ENCODE data around the gene ISOC1. TPM values are rescaled to one million over a fixed set of nuclear protein-coding genes. Genes with fewer than 3 reads are reported as not detected.

The ISOC1 gene
- total and polyA plus RNA-seq, 12 donors, result 30.4 to 102 (median 78.9) TPM

DNA sequence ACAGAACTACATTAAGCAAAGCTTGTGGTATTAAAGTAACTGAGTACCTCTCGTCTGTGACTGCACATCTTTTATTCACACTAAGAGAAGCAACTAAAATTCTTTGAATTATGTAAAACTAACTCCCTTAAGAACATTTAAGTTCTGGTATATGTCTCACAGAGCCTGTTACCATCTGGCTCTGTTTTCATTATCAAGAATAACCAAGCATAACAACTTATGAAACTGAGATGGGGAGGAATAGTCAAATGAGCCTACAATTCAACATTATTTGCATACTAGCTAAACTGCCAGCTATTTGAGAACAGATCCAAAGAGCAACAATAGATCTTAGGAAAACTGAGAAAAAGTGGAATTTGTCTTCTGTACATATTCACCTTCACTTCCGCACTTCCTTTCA is 25.3 kb upstream of the ISOC1 start:
- no peaks in the 10 kb centered on the region for H3K4me1 ChIP-seq
- H3K4me3 ChIP-seq, result no peak overlapping the region
- WGBS, 2 donors, result 93 to 94% methylated on average over 2 of the region's 2 CpGs
- ATAC-seq (no peak), DNase-seq (no peak)
- no peak overlapping the region for H3K27ac ChIP-seq
- no peaks in the 10 kb centered on the region for H3K27me3 ChIP-seq
- intact Hi-C loops (cut with DNase I), result no loop called here
- TF ChIP-seq, protein P1, sequence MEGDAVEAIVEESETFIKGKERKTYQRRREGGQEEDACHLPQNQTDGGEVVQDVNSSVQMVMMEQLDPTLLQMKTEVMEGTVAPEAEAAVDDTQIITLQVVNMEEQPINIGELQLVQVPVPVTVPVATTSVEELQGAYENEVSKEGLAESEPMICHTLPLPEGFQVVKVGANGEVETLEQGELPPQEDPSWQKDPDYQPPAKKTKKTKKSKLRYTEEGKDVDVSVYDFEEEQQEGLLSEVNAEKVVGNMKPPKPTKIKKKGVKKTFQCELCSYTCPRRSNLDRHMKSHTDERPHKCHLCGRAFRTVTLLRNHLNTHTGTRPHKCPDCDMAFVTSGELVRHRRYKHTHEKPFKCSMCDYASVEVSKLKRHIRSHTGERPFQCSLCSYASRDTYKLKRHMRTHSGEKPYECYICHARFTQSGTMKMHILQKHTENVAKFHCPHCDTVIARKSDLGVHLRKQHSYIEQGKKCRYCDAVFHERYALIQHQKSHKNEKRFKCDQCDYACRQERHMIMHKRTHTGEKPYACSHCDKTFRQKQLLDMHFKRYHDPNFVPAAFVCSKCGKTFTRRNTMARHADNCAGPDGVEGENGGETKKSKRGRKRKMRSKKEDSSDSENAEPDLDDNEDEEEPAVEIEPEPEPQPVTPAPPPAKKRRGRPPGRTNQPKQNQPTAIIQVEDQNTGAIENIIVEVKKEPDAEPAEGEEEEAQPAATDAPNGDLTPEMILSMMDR (IDR thresholded peaks at IDR 0.05), result no peak
- H3K9me3 ChIP-seq, result no peaks in the 10 kb centered on the region
- H3K36me3 ChIP-seq, result no peaks in the 10 kb centered on the region

DNA sequence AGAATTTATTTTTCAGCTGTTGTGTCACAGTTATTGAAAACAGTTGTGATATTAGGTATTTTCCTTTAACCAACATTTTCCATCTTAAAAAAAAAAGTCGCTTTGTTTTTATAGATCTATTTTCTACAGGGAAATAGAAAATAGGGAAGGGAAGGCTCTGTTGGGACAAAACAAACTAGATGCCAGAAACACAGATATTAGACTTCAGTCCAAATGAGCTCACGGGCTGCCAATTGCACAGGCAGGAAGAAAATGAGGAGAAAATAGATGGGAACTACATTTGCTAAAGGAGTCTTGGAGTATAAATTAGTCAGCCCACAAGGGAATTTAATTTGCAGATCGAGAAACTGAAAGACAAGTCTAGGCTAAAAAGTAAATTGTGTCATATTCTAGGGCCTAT is 21.4 kb upstream of the ISOC1 start:
- Histone ChIP-seq H3K27me3 (no peaks in the 10 kb centered on the region), H3K9me3 (no peaks in the 10 kb centered on the region), H3K4me1 (no peaks in the 10 kb centered on the region), H3K27ac (no peak overlapping the region), H3K36me3 (no peaks in the 10 kb centered on the region), H3K4me3 (no peak overlapping the region)
- no peak for DNase-seq
- WGBS, 2 donors, result 58 to 70% methylated on average over 3 of the region's 3 CpGs
- TF ChIP-seq, protein P1 (IDR thresholded peaks at IDR 0.05), result no peak
- ATAC-seq, result no peak
- intact Hi-C loops (cut with DNase I), result no loop called here

DNA sequence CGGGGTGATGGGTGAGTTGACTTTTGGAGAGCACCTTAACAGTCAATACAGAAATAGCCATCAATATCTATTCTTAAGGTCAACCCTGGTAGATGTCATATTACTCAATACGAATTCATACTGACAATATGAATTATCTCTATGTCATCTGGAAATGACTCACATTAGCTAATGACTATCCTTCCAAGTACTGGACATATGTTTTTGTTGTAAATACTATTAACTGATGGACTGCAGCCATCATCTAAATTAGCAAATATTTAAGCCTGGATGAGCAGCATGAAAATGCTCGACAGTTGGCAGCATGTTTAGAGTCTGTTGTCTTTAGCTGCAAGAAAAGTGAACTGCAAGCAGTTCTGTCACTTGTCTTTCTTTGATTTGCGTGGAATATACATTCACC is 19.6 kb upstream of the ISOC1 start:
- ATAC-seq, result no peak

DNA sequence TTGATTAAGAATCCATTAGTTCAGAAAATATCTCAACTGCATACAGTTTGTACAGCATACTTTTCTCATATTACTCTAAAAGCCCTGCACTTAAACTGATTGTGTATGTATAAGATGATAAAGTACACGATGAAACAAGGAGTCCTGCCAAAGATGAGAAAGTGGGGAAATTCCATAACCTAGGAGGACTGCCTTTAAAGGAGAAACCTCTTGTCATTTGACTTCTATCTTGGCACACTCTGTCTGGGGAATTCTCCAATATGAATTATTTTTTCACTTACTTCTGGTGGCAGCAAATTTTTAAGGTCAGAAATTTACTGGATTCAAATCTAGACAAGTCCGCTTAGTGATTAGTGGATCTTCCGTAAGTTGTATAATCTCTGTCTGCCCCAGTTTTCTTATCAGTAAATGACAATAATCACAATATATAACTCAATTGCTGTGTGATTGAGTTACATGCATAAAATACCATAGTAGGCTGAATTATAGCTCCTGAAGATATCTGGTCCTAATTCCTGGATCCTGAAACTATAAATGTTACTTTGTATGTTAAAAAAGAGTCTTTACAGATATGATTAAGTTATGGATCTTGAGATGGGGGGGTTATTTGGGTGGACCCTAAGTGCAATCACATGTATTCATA is 17.0 kb upstream of the ISOC1 start:
- WGBS, 2 donors, result 62 to 75% methylated on average over 3 of the region's 3 CpGs
- H3K27me3 ChIP-seq, result no peaks in the 10 kb centered on the region

More for the DNA sequence above, 19.6 kb upstream of the ISOC1 start:
- Histone ChIP-seq H3K27ac (no peak overlapping the region), H3K4me1 (peaks cover 0 to 5% (median 0%) of the 10 kb centered on the region in 9 donors), H3K36me3 (no peaks in the 10 kb centered on the region), H3K4me3 (no peak overlapping the region), H3K27me3 (no peaks in the 10 kb centered on the region), H3K9me3 (no peaks in the 10 kb centered on the region)
- TF ChIP-seq, protein P1 (IDR thresholded peaks at IDR 0.05), result no peak
- intact Hi-C loops (cut with DNase I), result no loop called here
- 68 to 76% methylated on average over 4 of the region's 4 CpGs for WGBS, 2 donors
- no peak for DNase-seq

More for the DNA sequence above, 17.0 kb upstream of the ISOC1 start:
- TF ChIP-seq, protein P1 (IDR thresholded peaks at IDR 0.05), result no peak
- H3K36me3 ChIP-seq, result no peaks in the 10 kb centered on the region
- ATAC-seq, result no peak
- intact Hi-C loops (cut with DNase I), result no loop called here
- no peak for DNase-seq
- H3K27ac ChIP-seq, result no peak overlapping the region
- H3K9me3 ChIP-seq, result no peaks in the 10 kb centered on the region
- peaks cover 0 to 5% (median 0%) of the 10 kb centered on the region in 9 donors for H3K4me1 ChIP-seq
- no peak overlapping the region for H3K4me3 ChIP-seq
